HG03378 (cell line): Measurements from ENCODE around the gene ERP44.

Experiments
- ATAC-seq: cut with Tn5 transposase; IDR thresholded peaks from one replicate; pipeline ENCODE4 v1.9.1; 2021; ENCODE audit warnings: mild to moderate bottlenecking, moderate library complexity; ENCODE audit not compliant: unreplicated experiment

The ERP44 gene

DNA sequence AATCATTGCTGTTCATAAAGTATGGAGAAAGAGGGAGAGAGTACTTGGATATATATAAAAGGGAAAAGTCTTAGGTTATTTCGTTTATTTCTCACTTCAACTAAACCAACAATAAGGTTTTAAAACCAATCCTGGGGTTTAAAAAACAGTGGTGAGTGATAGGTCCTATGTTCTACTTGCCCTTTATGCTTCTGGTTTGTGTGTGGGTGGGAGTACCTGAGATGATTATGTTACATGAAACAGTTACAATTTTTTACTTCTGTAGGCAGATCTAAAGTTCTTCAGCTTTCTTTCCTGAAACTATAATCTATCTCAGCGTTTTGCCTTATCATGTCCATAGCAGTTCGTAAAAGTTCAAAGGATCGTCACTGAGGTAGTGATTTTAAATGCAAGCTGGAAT is 143.2 kb downstream of the ERP44 start:
- no peak for ATAC-seq

GRCh38 chr9:99954819-99955218 is 144.0 kb downstream of the ERP44 start:
- ATAC-seq, result no peak

GRCh38 chr9:99953861-99954507 is 144.8 kb downstream of the ERP44 start:
- peak; percentile 47 for ATAC-seq

DNA sequence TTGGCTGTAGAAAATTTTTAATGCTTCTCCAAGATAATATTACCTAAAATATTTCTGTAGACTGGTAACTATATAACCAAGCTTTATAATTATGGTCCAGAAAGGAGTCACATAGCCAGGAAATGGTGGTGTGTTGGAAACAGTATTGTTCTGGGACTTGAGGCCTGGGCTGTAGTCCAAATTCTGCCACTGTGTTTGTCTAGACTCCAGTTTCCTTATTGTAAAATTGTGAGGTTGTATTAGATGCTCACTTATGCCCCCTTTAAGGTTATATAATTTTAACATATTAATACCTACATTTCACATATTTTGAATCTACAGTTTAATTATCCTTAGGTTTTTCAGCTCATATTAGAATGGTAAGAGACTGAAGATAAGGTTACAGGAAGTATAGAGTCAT is 149.9 kb downstream of the ERP44 start:
- ATAC-seq, result no peak

GRCh38 chr9:99948482-99948881 is 150.3 kb downstream of the ERP44 start:
- ATAC-seq, result no peak

DNA sequence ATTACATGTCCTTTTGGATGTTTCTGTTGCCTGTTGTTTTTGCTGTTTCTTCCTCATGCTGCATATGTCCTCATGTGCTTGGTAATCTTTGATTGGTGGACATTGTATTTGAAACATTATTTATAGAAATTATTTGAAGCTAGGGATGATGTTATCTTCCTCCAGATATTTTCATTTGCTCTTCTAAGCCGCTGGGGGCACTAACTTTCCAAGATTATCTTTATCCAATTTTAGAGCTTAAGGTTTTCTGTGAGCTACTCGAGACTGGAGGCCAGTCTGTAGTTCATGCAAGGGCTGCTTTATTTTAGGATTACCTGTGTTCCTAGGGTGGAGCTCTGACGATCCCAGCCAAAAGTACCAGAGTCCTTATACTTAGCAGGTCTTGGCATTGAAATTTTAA is 151.4 kb downstream of the ERP44 start:
- no peak for ATAC-seq

- no peak for ATAC-seq
Measured at GRCh38 chr9:99936947-99937587, 161.7 kb downstream of the ERP44 start.

DNA sequence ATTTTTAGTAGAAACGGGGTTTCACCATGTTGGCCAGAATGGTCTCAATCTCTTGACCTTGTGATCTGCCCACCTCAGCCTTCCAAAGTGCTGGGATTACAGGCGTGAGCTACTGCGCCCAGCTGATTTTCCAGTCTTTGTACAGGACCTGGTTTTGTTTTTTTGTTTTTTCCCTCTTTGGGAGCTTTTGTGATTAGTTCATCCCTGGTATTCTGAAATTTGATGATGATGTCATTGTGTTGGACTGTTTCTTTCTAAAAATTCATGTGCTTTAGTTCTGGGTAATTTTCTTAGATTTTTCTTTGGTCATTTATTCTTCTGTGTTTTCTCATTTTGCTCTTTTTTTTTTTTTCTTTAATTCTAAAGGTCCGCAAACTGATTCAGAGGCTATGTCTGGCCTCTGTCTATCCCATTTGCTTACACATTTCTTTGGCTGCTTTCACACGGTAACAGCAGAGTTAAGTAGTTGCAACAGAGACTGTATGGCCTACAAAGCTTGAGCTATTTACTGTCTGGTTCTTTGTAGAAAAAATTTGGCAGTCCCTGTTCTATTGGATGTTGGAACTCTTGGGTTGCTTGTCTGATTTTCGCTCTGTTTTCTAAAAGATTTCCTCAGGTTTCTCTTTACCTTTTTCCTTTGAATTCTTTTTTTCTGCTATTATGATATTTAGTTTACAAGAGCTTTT is 167.5 kb downstream of the ERP44 start:
- no peak for ATAC-seq

DNA sequence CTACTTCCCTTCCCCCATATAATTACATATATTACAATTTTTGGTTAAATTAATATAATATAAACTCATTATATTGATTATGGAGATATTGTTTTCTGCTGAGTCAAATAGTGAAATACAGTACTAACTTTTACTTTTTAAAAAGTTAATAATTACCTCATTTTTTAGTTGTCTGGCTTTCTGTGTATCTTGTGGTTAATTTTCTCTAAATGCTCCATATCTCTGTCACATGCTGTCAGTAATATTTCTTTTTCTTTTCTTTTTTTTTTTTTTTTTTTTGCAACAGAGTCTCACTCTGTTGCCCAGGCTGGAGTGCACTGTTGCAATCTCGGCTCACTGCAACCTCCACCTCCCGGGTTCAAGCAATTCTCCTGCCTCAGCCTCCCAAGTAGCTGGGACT is 169.1 kb downstream of the ERP44 start:
- ATAC-seq, result no peak
